HepG2 (cell line): ENCODE results near the gene SNAPC3. TPM values are rescaled to one million over a fixed set of nuclear protein-coding genes. Genes with fewer than 3 reads are reported as not detected.

Experiments
- ATAC-seq: fragments of 200-7000 bp; cut with Tn5 transposase; 3 replicates; pipeline ENCODE4 v1.9.1; 2020; ENCODE audit warnings: mild to moderate bottlenecking, moderate library complexity
- BruUV-seq: library from RNA; stranded (reverse); fragments of 400-500 nt; replicated peaks from 2 replicates; lab custom pipeline; 2021; lab: Mats Ljungman, UMichigan
- CTCF ChIA-PET: fragments of 300-600 bp; formaldehyde crosslinking; extraction: SDS; loops from one replicate; lab custom pipeline; 2021; ENCODE audit warnings: low total read pairs, inconsistent platforms, low intra/inter-chr PET ratio; lab: Yijun Ruan, JAX
- POLR2A ChIA-PET: fragments of 350-600 bp; sonication (Branson Sonifier 250); formaldehyde crosslinking; loops from one replicate; lab custom pipeline; 2020; ENCODE audit warnings: antibody characterized with exemption, inconsistent platforms; lab: Yijun Ruan, JAX
- DNase-seq: peaks from one replicate; pipeline ENCODE4 v3.0.0-alpha.2; 2015; ENCODE audit warnings: low spot score
- FAIRE-seq: peaks from 3 replicates; lab custom pipeline; 2011; peaks lifted over from hg19 to GRCh38; lab: Jason Lieb, UNC
- H2AFZ ChIP-seq: one replicate; pipeline ENCODE4 v1.6.1; 2011; ENCODE audit warnings: low read length, inconsistent platforms
- H3K27ac ChIP-seq: fragments of 300-600 bp; 3 replicates; pipeline ENCODE4 v1.8.0; 2011; ENCODE audit warnings: mixed run types, mild to moderate bottlenecking, mixed read lengths, low read length, inconsistent platforms; ENCODE audit not compliant: insufficient read depth; ENCODE audit errors: extremely low read length
- H3K27me3 ChIP-seq, 2 experiments: fragments of 200-600 bp in 1 of 2; 2 replicates in 1 of 2; 3 replicates in 1 of 2; pipeline versions ENCODE4 v1.6.0 to v1.8.0; 2011; ENCODE audit warnings: low read length in 2 of 2, mild to moderate bottlenecking in 2 of 2, moderate library complexity in 2 of 2, inconsistent platforms in 1 of 2; ENCODE audit not compliant: insufficient read depth in 2 of 2, control insufficient read depth in 1 of 2
- H3K36me3 ChIP-seq, 2 experiments: fragments of 200-600 bp in 1 of 2; replicated peaks in 1 of 2; 2 replicates in 1 of 2; 3 replicates in 1 of 2; pipeline versions ENCODE4 v1.5.1 to v1.8.0; 2011; ENCODE audit warnings: low read length in 2 of 2, inconsistent platforms in 1 of 2; ENCODE audit not compliant: insufficient read depth in 2 of 2, control insufficient read depth in 1 of 2
- H3K4me1 ChIP-seq: 2 replicates; pipeline ENCODE4 v1.5.1; 2012; ENCODE audit warnings: low read length, inconsistent platforms; ENCODE audit not compliant: insufficient read depth
- H3K4me2 ChIP-seq: 2 replicates; pipeline ENCODE4 v1.6.0; 2011; ENCODE audit warnings: low read depth, low read length, inconsistent platforms
- H3K4me3 ChIP-seq, 3 experiments: fragments of 200-600 bp in 1 of 3; sonication (generic), shearing (Covaris generic) in 1 of 3; replicated peaks in 1 of 3; 2 replicates each; pipeline ENCODE4 v1.5.1; 2011 to 2016; ENCODE audit warnings: low read length in 3 of 3, inconsistent platforms in 2 of 3, low read depth in 2 of 3, mild to moderate bottlenecking in 2 of 3, control low read depth in 1 of 3, mixed read lengths in 1 of 3; ENCODE audit not compliant: insufficient read depth in 1 of 3
- H3K79me2 ChIP-seq: one replicate; pipeline ENCODE4 v1.6.1; 2011; ENCODE audit warnings: low read length, inconsistent platforms; ENCODE audit not compliant: insufficient read depth
- H3K9ac ChIP-seq: 2 replicates; pipeline ENCODE4 v1.6.0; 2011; ENCODE audit warnings: mild to moderate bottlenecking, low read depth, low read length, inconsistent platforms; ENCODE audit not compliant: insufficient read depth
- H3K9me3 ChIP-seq: 2 replicates; pipeline ENCODE4 v1.5.1; 2012; ENCODE audit warnings: mild to moderate bottlenecking, low read length
- H4K20me1 ChIP-seq: 2 replicates; pipeline ENCODE4 v1.6.0; 2011; ENCODE audit warnings: inconsistent platforms, mild to moderate bottlenecking, low read length, moderate library complexity; ENCODE audit not compliant: insufficient read depth
- CBFB ChIP-seq: sonication (generic); formaldehyde crosslinking; IDR thresholded peaks from 2 replicates; pipeline ENCODE4 v1.4.0; 2020; ENCODE audit warnings: missing genetic modification reagents
- CHCHD3 ChIP-seq: sonication (generic); formaldehyde crosslinking; IDR thresholded peaks from 2 replicates; pipeline ENCODE4 v1.8.0; 2022; ENCODE audit warnings: mild to moderate bottlenecking, missing genetic modification reagents, moderate library complexity
- HES4 ChIP-seq: sonication (generic); formaldehyde crosslinking; IDR thresholded peaks from 2 replicates; pipeline ENCODE4 v1.9.0; 2021; ENCODE audit warnings: mild to moderate bottlenecking, missing genetic modification reagents, borderline replicate concordance
- NFIB ChIP-seq: sonication (generic); formaldehyde crosslinking; IDR thresholded peaks from 2 replicates; pipeline ENCODE4 v1.9.0; 2021; ENCODE audit warnings: missing genetic modification reagents, mild to moderate bottlenecking, borderline replicate concordance
- POLR2G ChIP-seq: fragments of 200-400 bp; formaldehyde crosslinking; IDR thresholded peaks from 2 replicates; pipeline ENCODE4 v1.6.1; 2018; ENCODE audit warnings: mild to moderate bottlenecking, low read depth, low read length, moderate library complexity
- SAP130 ChIP-seq: IDR thresholded peaks from 2 replicates; pipeline ENCODE4 v1.6.1; 2016; ENCODE audit warnings: low read depth
- SIN3B ChIP-seq: fragments of 150-350 bp; IDR thresholded peaks from 2 replicates; pipeline ENCODE4 v1.6.1; 2014; ENCODE audit warnings: low read length
- SKI ChIP-seq: fragments of 450-650 bp; IDR thresholded peaks from one replicate; pipeline ENCODE4 v1.6.1; 2018; ENCODE audit warnings: mild to moderate bottlenecking; ENCODE audit not compliant: partially characterized antibody
- ZBTB7A ChIP-seq: sonication (generic); formaldehyde crosslinking; IDR thresholded peaks from 2 replicates; pipeline ENCODE4 v1.8.0; 2022; ENCODE audit warnings: mild to moderate bottlenecking, missing genetic modification reagents
- ZFP36 ChIP-seq: fragments of 150-350 bp; IDR thresholded peaks from 2 replicates; pipeline ENCODE4 v1.6.1; 2018; ENCODE audit warnings: borderline replicate concordance, low read length, low read depth; ENCODE audit not compliant: partially characterized antibody
- ZFYVE20 ChIP-seq: sonication (generic); formaldehyde crosslinking; IDR thresholded peaks from 2 replicates; pipeline ENCODE4 v1.8.0; 2023; ENCODE audit warnings: low read depth, mild to moderate bottlenecking, moderate library complexity, missing genetic modification reagents, borderline replicate concordance
- ZNF724P ChIP-seq: sonication (generic); formaldehyde crosslinking; IDR thresholded peaks from 2 replicates; pipeline ENCODE4 v1.8.0; 2022; ENCODE audit warnings: missing genetic modification reagents, borderline replicate concordance
- ZNF775 ChIP-seq: sonication (generic); formaldehyde crosslinking; IDR thresholded peaks from 2 replicates; pipeline ENCODE4 v1.4.0; 2020; ENCODE audit warnings: missing genetic modification reagents, mild to moderate bottlenecking, moderate library complexity, borderline replicate concordance
- WGBS: methylation state at CpG from one replicate; pipeline ENCODE4 v1.1.6; 2017; ENCODE audit warnings: low lambda C conversion rate; 5-methylcytosine and 5-hydroxymethylcytosine counted together
- in situ Hi-C: cut with HindIII; loops from 2 replicates; pipeline ENCODE4 v1.10.0; 2017; ENCODE audit warnings: low pct_unique_long_range_greater_than_20kb; ENCODE audit not compliant: extremely low pct_ligation_motif_present
- intact Hi-C: fragments of 100-400 bp; cut with micrococcal nuclease; formaldehyde crosslinking; loops from one replicate; pipeline ENCODE4 v1.10.0; 2022; ENCODE audit not compliant: unreplicated experiment
- polyA plus RNA-seq, 8 experiments: library from polyadenylated mRNA; depleted of rRNA in 3 of 8; stranded (reverse) in 7 of 8; unstranded in 1 of 8; fragments of >200 nt; fragmentation: Illumina TruSeq in 4 of 8; extraction: Trizol in 4 of 8; gene quantifications; 2 replicates each; pipeline versions ENCODE4 v1.2.1 to v1.2.3, GENCODE V29; 2011 to 2016; ENCODE audit warnings: low read depth in 4 of 8, missing spikeins in 1 of 8, mixed read lengths in 1 of 8; ENCODE audit not compliant: insufficient read depth in 1 of 8
- total RNA-seq, 5 experiments: library from RNA; depleted of rRNA; stranded (reverse); fragments of >200 nt; fragmentation: Illumina TruSeq; extraction: Trizol; gene quantifications; 2 replicates each; pipeline ENCODE4 v1.2.3, GENCODE V29; 2016; ENCODE audit warnings: low read depth in 1 of 5
- TF ChIP-seq, protein P1 (sequence below): sonication (generic); formaldehyde crosslinking; IDR thresholded peaks from 2 replicates; pipeline ENCODE4 v1.9.0; 2022; ENCODE audit warnings: low read depth, missing genetic modification reagents

SNAPC3 gene
- total and polyA plus RNA-seq, 2 of the 13 experiments (the other 11 are each of a cell fraction or from before 2014, with no cell fraction given) = 25.6 to 26.0 TPM

DNA sequence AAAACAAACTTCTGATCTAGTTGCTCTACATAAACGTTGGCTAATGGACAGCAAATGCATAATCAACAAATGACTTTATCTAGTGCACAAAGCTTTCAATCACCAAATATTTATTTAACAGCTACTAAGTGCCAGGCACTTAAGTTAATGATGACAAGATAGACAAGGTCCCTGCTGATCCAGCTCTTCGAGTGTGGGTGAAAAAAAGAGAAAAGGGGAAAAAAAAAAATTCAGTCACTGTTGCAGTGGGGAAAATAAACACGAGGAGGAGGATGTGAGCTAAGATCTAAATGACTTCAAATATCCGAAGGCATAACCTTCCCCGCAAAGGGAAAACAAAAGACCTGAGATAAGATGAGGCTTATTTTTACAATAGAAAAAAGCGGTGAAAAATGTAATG lies 78.5 kb downstream of the SNAPC3 start:
- ATAC-seq (no peak), DNase-seq (no peak), FAIRE-seq (no peak)
- H3K79me2 ChIP-seq = peaks cover 5% of the 10 kb centered on the region
- H3K4me1 ChIP-seq = no peaks in the 10 kb centered on the region
- H3K9me3 ChIP-seq = no peaks in the 10 kb centered on the region
- TF ChIP-seq ZNF724P (CRISPR knock-in tag) = no peak
- no peak for TF ChIP-seq CBFB
- no peak for TF ChIP-seq ZFYVE20 (CRISPR knock-in tag)
- no peak for TF ChIP-seq ZBTB7A (CRISPR knock-in tag)
- no peak for TF ChIP-seq SAP130 (CRISPR knock-in tag)
- TF ChIP-seq ZNF775 (CRISPR knock-in tag) = no peak
- TF ChIP-seq, protein P1, sequence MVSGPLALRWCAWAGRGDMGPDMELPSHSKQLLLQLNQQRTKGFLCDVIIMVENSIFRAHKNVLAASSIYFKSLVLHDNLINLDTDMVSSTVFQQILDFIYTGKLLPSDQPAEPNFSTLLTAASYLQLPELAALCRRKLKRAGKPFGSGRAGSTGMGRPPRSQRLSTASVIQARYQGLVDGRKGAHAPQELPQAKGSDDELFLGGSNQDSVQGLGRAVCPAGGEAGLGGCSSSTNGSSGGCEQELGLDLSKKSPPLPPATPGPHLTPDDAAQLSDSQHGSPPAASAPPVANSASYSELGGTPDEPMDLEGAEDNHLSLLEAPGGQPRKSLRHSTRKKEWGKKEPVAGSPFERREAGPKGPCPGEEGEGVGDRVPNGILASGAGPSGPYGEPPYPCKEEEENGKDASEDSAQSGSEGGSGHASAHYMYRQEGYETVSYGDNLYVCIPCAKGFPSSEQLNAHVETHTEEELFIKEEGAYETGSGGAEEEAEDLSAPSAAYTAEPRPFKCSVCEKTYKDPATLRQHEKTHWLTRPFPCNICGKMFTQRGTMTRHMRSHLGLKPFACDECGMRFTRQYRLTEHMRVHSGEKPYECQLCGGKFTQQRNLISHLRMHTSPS (CRISPR knock-in tag) = no peak
- TF ChIP-seq SKI = no peak
- no peak for TF ChIP-seq CHCHD3 (CRISPR knock-in tag)
- TF ChIP-seq POLR2G = no peak
- TF ChIP-seq ZFP36 = no peak
- no peak for TF ChIP-seq SIN3B
- no peak for TF ChIP-seq HES4 (CRISPR knock-in tag)
- TF ChIP-seq NFIB = no peak
- no peaks in the 10 kb centered on the region for H4K20me1 ChIP-seq
- POLR2A ChIA-PET = no interaction called here
- no peak overlapping the region for H3K27ac ChIP-seq
- no peaks in the 10 kb centered on the region for H3K27me3 ChIP-seq
- H3K9ac ChIP-seq = no peak overlapping the region
- H3K4me3 ChIP-seq = no peak overlapping the region
- BruUV-seq = no TSS peak
- no peak overlapping the region for H2AFZ ChIP-seq
- peaks cover 1 to 30% of the 10 kb centered on the region in 2 experiments for H3K36me3 ChIP-seq
- WGBS = 79% methylated on average over 6 of the region's 6 CpGs
- H3K4me2 ChIP-seq = no peak overlapping the region
- intact Hi-C loops = no loop called here
- CTCF ChIA-PET = no interaction called here
- in situ Hi-C loops = no loop called here
